ENCODE measurements around the gene OTULIN. TPM values are rescaled to one million over a fixed set of nuclear protein-coding genes. Genes with fewer than 3 reads are reported as not detected.

The OTULIN gene
- total RNA-seq (10 to 100 TPM; 86.2 to 87.6 TPM), polyA plus RNA-seq (28.1 TPM)

DNA sequence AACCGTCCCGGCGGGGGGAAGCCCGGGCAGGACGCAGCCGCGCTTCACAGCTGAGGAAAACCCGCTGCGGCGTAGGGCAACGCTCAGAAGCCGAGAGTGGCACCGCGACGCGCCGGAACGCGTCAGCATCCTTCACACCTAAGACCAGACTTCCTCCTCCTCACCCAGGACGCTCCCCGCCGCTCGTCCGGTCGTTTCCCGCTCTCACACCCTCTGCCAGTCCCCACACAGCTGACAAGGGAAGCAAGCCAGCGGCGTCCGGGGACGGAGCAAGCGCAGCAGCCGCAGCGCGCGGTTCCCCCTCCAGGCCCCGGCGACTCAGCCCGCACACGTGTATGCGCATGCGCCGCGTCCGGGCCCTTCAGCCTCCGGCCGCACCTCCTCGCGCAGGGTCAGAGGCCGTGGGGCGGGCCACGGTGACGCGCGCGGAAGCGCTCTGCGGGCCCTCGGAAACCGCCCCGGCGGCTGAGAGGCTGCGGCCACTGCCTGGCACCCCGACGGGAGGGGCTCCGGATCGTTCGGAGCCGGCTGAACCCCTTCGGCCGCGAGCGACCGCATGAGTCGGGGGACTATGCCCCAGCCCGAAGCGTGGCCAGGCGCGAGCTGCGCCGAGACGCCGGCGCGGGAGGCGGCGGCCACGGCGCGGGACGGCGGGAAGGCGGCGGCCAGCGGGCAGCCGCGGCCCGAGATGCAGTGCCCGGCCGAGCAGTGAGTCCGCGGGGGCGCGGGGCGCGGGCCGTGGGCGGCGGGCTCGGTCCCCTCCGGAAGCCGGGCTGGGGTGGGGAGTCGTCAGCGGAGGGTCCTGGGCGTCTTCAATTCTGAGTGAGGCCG, at the start of gene OTULIN:
TSS of gene OTULIN (plus strand) at position 449 of the 831 bp plus-strand sequence. CDS start at position 557, 108 bp downstream.
- H3K9me3 Mint-ChIP-seq: no peaks in the 10 kb centered on the region
- H3K27ac ChIP-seq (ENCODE audit: low read depth, low read length): peak within 1 kb of the TSS; percentile 82
- peaks cover 0 to 2% of the 10 kb centered on the region in 2 donors for H3K27me3 Mint-ChIP-seq
- H3K36me3 ChIP-seq (ENCODE audit: insufficient read depth, low read length): no peaks in the 10 kb centered on the region
- peak within 1 kb of the TSS; percentile 82 for H3K4me3 ChIP-seq (ENCODE audit: low read length)
- ChIA-PET CTCF (interaction anchor here (1.1 to 1.5 kb wide), 3 partner anchors 11 to 300 kb away, joined by 3 to 7 read pairs (median 3); no protein-coding TSS in a partner anchor), POLR2A (interaction anchor here (0.6 to 0.9 kb wide), 2 partner anchors 250 to 251 kb away, joined by 3 to 4 read pairs; no protein-coding TSS in a partner anchor)
- peaks cover 54 to 83% (median 83%) of the 10 kb centered on the region in 3 donors for H3K4me1 Mint-ChIP-seq
- DNase-seq: peak; percentile 75 to 91 (median 83)
- peak within 1 kb of the TSS; percentile 92 to 98 (median 95) for H3K4me3 Mint-ChIP-seq
- H3K9me3 ChIP-seq (ENCODE audit: low read length): no peaks in the 10 kb centered on the region
- peak within 1 kb of the TSS; percentile 95 to 99 (median 98) for H3K27ac Mint-ChIP-seq
- peaks cover 51% of the 10 kb centered on the region for H3K4me1 ChIP-seq (ENCODE audit: insufficient read depth, low read length)
- H3K27me3 ChIP-seq (ENCODE audit: insufficient read depth, low read length, poor library complexity, severe bottlenecking): no peaks in the 10 kb centered on the region
- peaks cover 0 to 19% (median 0%) of the 10 kb centered on the region in 3 donors for H3K36me3 Mint-ChIP-seq

DNA sequence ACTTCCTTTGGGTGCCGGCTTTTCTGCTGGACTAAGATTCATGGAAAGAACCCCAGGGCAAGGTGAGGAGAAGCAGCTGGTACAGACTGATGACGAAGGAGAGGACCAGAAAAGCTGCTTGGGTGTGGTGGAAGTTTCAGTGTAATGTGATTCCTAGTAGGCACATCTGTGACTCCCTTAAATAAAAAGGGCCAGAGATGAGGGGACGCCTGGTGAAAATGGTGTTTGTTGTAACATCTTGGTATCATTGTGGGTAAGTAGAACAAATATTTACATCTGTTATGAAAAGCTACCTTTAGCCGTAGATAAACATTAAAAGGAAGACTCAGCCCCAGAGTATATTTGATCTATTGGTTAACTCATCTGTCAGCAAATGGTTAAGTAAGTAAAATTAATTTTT, 49.2 kb upstream of the OTULIN start:
- peaks cover 37 to 67% (median 52%) of the 10 kb centered on the region in 3 donors for H3K36me3 Mint-ChIP-seq
- CTCF ChIA-PET: no interaction called here
- H3K4me1 Mint-ChIP-seq: no peaks in the 10 kb centered on the region

DNA sequence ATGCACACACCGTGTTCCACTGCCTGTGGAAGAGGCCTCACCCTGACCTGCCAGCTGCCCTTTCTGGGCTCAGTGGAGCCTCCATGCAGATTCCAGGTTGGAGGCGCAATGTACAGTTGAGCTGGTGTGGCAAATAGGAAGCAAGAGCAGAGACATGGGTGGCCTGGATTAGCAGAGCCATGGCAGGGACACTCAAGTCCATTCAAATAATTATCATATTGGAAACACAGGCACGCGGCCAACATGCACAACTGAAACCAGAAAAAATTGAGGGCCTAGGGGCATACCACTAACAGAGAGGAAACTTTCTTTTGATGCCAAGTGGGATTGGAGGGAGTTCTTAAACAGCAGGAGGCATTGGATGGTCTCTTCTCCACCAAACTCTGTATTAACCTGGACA, 47.1 kb upstream of the OTULIN start:
- no peak overlapping the region for H3K4me3 Mint-ChIP-seq
- no peak for DNase-seq
- H3K4me3 ChIP-seq (ENCODE audit: low read length): no peak overlapping the region
- no peaks in the 10 kb centered on the region for H3K9me3 ChIP-seq (ENCODE audit: low read length)
- H3K4me1 Mint-ChIP-seq: no peaks in the 10 kb centered on the region
- CTCF ChIA-PET: interaction anchor here (1.0 to 1.6 kb wide), 2 partner anchors 22 to 112 kb away, joined by 3 to 4 read pairs; no protein-coding TSS in a partner anchor
- peaks cover 36 to 63% (median 49%) of the 10 kb centered on the region in 3 donors for H3K36me3 Mint-ChIP-seq
- peaks cover 6% of the 10 kb centered on the region for H3K36me3 ChIP-seq (ENCODE audit: insufficient read depth, low read length)
- H3K27me3 Mint-ChIP-seq: no peaks in the 10 kb centered on the region
- peaks cover 6 to 13% (median 10%) of the 10 kb centered on the region in 5 donors for H3K9me3 Mint-ChIP-seq
- H3K27ac ChIP-seq (ENCODE audit: low read depth, low read length): no peak overlapping the region
- H3K27ac Mint-ChIP-seq: no peak overlapping the region
- H3K4me1 ChIP-seq (ENCODE audit: insufficient read depth, low read length): no peaks in the 10 kb centered on the region
- POLR2A ChIA-PET: interaction anchor here (0.7 kb wide), 1 partner anchor 35 kb away, joined by 7 read pairs; no protein-coding TSS in a partner anchor
- H3K27me3 ChIP-seq (ENCODE audit: insufficient read depth, low read length, poor library complexity, severe bottlenecking): no peaks in the 10 kb centered on the region

More for the DNA sequence above, 49.2 kb upstream of the OTULIN start:
- Mint-ChIP-seq H3K4me3 (no peak overlapping the region), H3K9me3 (no peaks in the 10 kb centered on the region), H3K27me3 (no peaks in the 10 kb centered on the region), H3K27ac (no peak overlapping the region)
- no peak for DNase-seq
- H3K27ac ChIP-seq (ENCODE audit: low read depth, low read length): no peak overlapping the region
- no peaks in the 10 kb centered on the region for H3K4me1 ChIP-seq (ENCODE audit: insufficient read depth, low read length)
- no peaks in the 10 kb centered on the region for H3K27me3 ChIP-seq (ENCODE audit: insufficient read depth, low read length, poor library complexity, severe bottlenecking)
- H3K9me3 ChIP-seq (ENCODE audit: low read length): no peaks in the 10 kb centered on the region
- no peak overlapping the region for H3K4me3 ChIP-seq (ENCODE audit: low read length)
- POLR2A ChIA-PET: no interaction called here
- peaks cover 7% of the 10 kb centered on the region for H3K36me3 ChIP-seq (ENCODE audit: insufficient read depth, low read length)

DNA sequence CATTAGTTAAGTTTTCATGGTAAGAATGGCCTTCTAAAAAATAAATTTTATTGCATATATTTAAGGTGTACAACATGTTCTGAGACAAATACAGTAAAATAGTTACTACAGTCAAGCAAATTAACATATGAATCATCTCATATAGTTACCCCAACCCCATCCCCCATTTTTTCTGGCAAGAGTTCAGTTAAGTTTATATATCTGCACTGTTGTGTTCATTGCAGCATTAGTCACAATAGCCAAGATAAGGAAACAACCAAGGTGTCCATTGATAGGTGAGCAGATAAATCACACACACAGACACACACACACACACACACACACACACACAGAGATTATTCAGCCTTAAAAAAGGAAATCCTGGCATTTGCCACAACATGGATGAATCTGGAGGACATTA, 37.2 kb upstream of the OTULIN start:
- H3K27ac ChIP-seq (ENCODE audit: low read depth, low read length): no peak overlapping the region
- no peak overlapping the region for H3K4me3 ChIP-seq (ENCODE audit: low read length)
- ChIA-PET CTCF (no interaction called here), POLR2A (no interaction called here)
- no peaks in the 10 kb centered on the region for H3K4me1 Mint-ChIP-seq
- H3K36me3 ChIP-seq (ENCODE audit: insufficient read depth, low read length): no peaks in the 10 kb centered on the region
- H3K36me3 Mint-ChIP-seq: no peaks in the 10 kb centered on the region
- H3K27me3 ChIP-seq (ENCODE audit: insufficient read depth, low read length, poor library complexity, severe bottlenecking): no peaks in the 10 kb centered on the region
- H3K4me1 ChIP-seq (ENCODE audit: insufficient read depth, low read length): no peaks in the 10 kb centered on the region
- H3K9me3 Mint-ChIP-seq: peaks cover 0 to under 1% (median 0%) of the 10 kb centered on the region in 5 donors
- no peak overlapping the region for H3K27ac Mint-ChIP-seq
- peaks cover 0 to under 1% of the 10 kb centered on the region in 2 donors for H3K27me3 Mint-ChIP-seq
- no peak overlapping the region for H3K4me3 Mint-ChIP-seq
- no peak for DNase-seq
- no peaks in the 10 kb centered on the region for H3K9me3 ChIP-seq (ENCODE audit: low read length)

DNA sequence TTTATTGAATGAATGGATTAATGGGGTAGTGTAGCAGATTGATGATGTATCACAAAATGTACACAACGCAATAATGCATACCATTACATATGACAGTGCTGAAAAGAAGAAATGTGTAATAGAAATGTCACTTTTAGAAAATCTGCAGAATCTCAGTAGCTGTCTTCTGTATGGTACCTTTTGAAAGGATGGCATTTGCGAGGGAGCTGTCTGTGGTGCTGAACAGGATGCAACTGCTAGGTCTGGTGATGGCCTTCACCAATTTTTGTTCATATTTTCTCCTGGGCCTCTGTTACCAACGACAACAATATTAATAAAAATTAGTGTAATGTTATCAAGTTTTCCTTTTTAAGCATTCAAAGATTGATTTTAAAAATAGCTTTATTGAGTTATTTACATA, 36.2 kb upstream of the OTULIN start:
- H3K4me3 Mint-ChIP-seq: no peak overlapping the region
- Histone ChIP-seq H3K36me3 (ENCODE audit: insufficient read depth, low read length) (no peaks in the 10 kb centered on the region), H3K27ac (ENCODE audit: low read depth, low read length) (no peak overlapping the region), H3K4me3 (ENCODE audit: low read length) (no peak overlapping the region), H3K9me3 (ENCODE audit: low read length) (no peaks in the 10 kb centered on the region), H3K27me3 (ENCODE audit: insufficient read depth, low read length, poor library complexity, severe bottlenecking) (no peaks in the 10 kb centered on the region), H3K4me1 (ENCODE audit: insufficient read depth, low read length) (no peaks in the 10 kb centered on the region)
- H3K27me3 Mint-ChIP-seq: peaks cover 0 to 8% of the 10 kb centered on the region in 2 donors
- H3K36me3 Mint-ChIP-seq: no peaks in the 10 kb centered on the region
- H3K4me1 Mint-ChIP-seq: no peaks in the 10 kb centered on the region
- H3K9me3 Mint-ChIP-seq: no peaks in the 10 kb centered on the region
- POLR2A ChIA-PET: no interaction called here
- H3K27ac Mint-ChIP-seq: no peak overlapping the region
- CTCF ChIA-PET: interaction anchor here (1.2 kb wide), 1 partner anchor 99 kb away, joined by 3 read pairs; no protein-coding TSS in a partner anchor
- DNase-seq: peak; percentile 8 to 69 (median 31)

DNA sequence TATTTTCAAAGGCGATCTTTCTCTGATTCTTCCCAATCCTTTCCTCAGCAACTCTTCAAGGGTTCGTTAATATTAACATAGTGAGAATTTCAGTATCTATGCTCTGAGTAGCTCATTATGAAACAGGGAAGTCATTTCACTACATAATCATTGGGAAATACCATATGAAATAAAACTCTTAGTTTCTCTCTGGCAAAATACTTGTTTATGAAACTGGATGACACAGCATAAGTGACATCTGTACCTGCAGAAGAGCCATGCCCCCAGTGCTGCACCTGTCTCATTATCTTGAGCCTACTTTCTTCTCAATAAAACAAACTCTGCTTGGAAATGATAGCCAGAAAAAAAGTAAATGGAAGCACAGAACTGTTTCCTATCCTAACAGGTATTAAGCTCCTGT, 33.8 kb upstream of the OTULIN start:
- DNase-seq: no peak
- no peaks in the 10 kb centered on the region for H3K9me3 Mint-ChIP-seq

DNA sequence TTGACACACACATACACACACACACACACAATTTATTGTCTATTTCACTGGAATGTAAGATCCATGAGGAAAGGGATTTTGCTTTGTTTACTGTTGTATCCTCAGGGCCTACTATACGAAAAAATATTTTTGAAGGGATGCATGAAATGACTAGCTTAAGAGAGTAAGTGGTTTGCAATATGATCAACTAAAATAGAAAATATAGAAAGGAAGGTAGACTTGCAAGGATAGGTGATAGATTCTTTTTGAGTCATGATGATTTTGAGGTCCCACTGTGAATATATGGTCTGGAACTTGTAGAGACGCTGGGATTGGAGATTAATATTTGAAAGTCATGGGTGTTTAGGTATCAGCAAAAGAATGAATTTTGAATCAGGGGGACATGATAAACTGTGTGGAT, 28.9 kb upstream of the OTULIN start:
- Mint-ChIP-seq H3K4me1 (no peaks in the 10 kb centered on the region), H3K4me3 (no peak overlapping the region), H3K27me3 (peaks cover 2 to 9% of the 10 kb centered on the region in 2 donors), H3K9me3 (no peaks in the 10 kb centered on the region), H3K27ac (no peak overlapping the region), H3K36me3 (no peaks in the 10 kb centered on the region)
- ChIA-PET POLR2A (no interaction called here), CTCF (interaction anchor here (0.9 kb wide), 1 partner anchor 52 kb away, joined by 3 read pairs; no protein-coding TSS in a partner anchor)
- Histone ChIP-seq H3K9me3 (ENCODE audit: low read length) (no peaks in the 10 kb centered on the region), H3K27me3 (ENCODE audit: insufficient read depth, low read length, poor library complexity, severe bottlenecking) (no peaks in the 10 kb centered on the region), H3K4me1 (ENCODE audit: insufficient read depth, low read length) (no peaks in the 10 kb centered on the region), H3K36me3 (ENCODE audit: insufficient read depth, low read length) (no peaks in the 10 kb centered on the region), H3K27ac (ENCODE audit: low read depth, low read length) (no peak overlapping the region), H3K4me3 (ENCODE audit: low read length) (no peak overlapping the region)
- DNase-seq: no peak

More for the DNA sequence above, 33.8 kb upstream of the OTULIN start:
- peaks cover 0 to 9% of the 10 kb centered on the region in 2 donors for H3K27me3 Mint-ChIP-seq
- ChIA-PET CTCF (interaction anchor here (1.4 kb wide), 1 partner anchor 17 kb away, joined by 3 read pairs; no protein-coding TSS in a partner anchor), POLR2A (no interaction called here)
- Histone ChIP-seq H3K4me3 (ENCODE audit: low read length) (no peak overlapping the region), H3K4me1 (ENCODE audit: insufficient read depth, low read length) (no peaks in the 10 kb centered on the region), H3K9me3 (ENCODE audit: low read length) (no peaks in the 10 kb centered on the region), H3K27ac (ENCODE audit: low read depth, low read length) (no peak overlapping the region), H3K36me3 (ENCODE audit: insufficient read depth, low read length) (no peaks in the 10 kb centered on the region), H3K27me3 (ENCODE audit: insufficient read depth, low read length, poor library complexity, severe bottlenecking) (no peaks in the 10 kb centered on the region)
- H3K27ac Mint-ChIP-seq: no peak overlapping the region
- no peaks in the 10 kb centered on the region for H3K36me3 Mint-ChIP-seq
- no peaks in the 10 kb centered on the region for H3K4me1 Mint-ChIP-seq
- H3K4me3 Mint-ChIP-seq: no peak overlapping the region

DNA sequence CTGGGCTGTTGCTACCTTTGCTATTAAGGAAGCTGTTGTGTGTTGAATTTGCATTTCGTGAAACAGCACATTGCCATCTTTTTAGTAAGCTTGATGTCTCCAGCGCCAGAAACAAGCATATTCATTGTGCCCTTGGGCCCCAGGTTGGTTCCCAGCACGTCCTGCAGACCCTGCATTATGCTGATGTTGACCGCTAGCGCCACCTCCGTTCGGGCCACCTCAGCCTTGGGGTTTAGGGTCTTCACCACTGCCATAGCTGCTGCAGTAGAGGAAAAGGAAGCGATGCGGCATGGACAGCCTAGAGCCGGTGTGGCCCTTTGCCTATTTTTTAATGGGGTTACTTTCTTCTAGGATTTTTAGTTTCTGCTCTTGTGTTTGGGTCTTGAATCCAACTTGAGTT, 23.8 kb upstream of the OTULIN start:
- ChIA-PET CTCF (interaction anchor here (1.1 kb wide), 1 partner anchor 289 kb away, joined by 3 read pairs; no protein-coding TSS in a partner anchor), POLR2A (no interaction called here)
- no peaks in the 10 kb centered on the region for H3K36me3 ChIP-seq (ENCODE audit: insufficient read depth, low read length)
- Mint-ChIP-seq H3K4me1 (no peaks in the 10 kb centered on the region), H3K27me3 (peaks cover 8 to 11% of the 10 kb centered on the region in 2 donors), H3K4me3 (no peak overlapping the region), H3K9me3 (no peaks in the 10 kb centered on the region), H3K36me3 (no peaks in the 10 kb centered on the region), H3K27ac (no peak overlapping the region)
- no peak overlapping the region for H3K27ac ChIP-seq (ENCODE audit: low read depth, low read length)
- H3K4me3 ChIP-seq (ENCODE audit: low read length): no peak overlapping the region
- no peak for DNase-seq
- no peaks in the 10 kb centered on the region for H3K27me3 ChIP-seq (ENCODE audit: insufficient read depth, low read length, poor library complexity, severe bottlenecking)
- H3K9me3 ChIP-seq (ENCODE audit: low read length): no peaks in the 10 kb centered on the region
- H3K4me1 ChIP-seq (ENCODE audit: insufficient read depth, low read length): no peaks in the 10 kb centered on the region

Measured in CD8-positive, alpha-beta memory T cell (primary cell).